NCI-H1436 treated with DMSO at 0.1 percent for 48 hours (cell line): ENCODE data around the gene ATP9B.

Experiments
- DNase-seq: peaks from one replicate; lab custom pipeline; 2025; lab: John Stamatoyannopoulos, UW

ATP9B gene

DNA sequence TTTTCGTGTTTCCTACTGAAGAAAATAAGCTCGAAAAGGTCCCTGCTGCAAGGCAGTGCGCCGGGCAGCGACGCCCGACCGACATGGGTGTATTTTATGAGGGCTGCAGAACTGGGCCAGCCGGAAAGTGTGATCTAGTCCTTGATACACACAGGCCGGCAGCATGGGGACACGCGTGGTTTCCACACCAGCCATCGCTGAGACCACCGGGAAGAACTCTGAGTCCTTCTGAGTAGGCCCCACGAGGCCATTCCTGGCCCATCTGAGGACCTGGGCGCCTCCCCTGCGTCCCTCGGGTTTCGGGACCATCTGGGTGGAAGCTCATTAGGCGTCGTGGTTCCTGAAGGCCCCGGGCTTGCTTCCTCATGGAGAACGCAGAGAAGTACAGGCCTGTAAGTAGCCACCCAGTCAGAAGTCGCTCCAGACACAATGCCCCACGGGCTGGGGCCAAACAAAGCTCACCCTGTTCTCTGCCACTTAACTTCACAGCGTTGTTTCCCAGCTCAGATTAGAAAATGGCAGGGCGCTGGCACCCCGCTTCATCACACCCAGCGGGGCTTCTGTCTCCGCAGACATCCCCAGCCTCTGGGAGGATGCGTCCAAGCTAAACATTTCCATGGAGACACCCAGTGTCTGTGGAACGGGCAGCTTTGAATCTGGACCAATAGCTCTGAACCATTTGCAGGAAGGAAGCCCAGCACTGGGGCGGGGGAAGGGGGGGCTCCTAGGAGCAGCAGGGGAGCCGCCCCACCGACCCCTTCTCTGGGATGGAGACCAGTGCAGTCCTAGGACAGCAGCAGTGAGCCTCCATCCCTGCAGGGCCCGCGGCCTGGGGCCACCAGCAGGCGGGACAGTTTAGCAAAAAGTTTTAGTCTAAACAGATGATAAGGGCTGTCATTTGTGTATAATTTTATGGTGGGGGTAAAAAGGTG, 328.9 kb downstream of the ATP9B start:
- no peak for DNase-seq

- DNase-seq = no peak
Measured at GRCh38 chr18:79399275-79400081, 330.3 kb downstream of the ATP9B start.

DNA sequence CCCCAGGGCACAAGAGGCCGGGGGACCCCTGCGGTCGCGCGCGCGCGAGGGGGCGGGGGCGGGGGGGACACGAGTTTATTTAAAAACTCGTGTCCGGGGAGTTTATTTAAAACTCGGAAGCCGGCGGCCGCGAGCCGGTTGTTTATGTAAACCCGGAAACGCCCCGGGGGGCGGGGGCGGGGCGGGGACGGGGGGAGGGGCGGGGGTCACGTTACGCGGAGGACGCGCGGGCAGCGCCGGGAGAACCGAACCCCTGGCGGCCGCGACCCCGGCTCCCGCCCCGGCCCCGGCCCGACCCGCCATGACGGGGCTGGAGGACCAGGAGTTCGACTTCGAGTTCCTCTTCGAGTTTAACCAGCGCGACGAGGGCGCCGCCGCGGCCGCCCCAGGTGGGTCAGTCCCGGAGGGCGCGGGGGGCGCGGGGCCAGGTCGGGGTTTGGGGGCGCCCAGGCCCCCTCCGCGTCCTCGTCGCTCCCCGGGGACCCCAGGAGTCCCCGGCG, 330.9 kb downstream of the ATP9B start:
- no peak for DNase-seq

DNA sequence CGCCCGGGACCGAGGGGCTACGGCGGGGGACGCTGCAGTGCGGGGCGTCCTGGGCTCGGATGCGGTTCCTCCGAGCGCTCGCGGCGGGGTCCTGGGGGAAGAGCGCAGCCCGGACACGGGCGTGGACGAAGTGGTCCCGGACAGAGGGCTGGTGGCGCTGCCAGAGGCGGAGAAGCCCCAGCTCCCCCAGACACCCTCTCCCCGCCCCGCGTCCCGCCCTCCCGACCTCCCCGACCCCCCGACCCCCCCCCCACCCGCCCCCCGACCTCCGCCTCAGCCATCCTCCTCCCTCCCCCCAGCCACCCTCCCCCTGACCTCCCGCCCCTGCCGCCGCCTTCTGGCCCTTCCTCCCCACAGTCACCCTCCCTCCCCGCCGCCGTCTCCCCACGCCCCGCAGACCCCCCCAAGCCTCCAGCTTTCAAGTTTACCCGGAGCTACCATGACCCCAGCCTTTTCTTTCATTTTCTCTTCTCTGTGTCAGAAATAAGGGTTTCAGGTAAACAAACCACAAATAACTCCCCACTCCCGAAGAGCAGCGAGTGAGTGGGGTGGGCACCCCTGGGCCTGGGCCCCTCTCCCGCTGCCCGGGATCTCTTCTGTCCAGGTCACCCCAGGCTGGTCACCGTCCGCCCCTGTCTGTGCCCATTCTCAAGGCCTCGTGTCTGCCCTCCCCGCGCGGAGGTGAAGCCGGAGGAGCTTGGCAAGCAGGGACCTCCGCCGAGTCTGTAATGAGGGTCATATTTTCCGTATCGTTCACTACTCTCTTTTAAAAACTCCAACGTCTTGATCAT, 331.6 kb downstream of the ATP9B start:
- DNase-seq = no peak

- DNase-seq = no peak
Measured at GRCh38 chr18:79401494-79402208, 332.5 kb downstream of the ATP9B start.

DNA sequence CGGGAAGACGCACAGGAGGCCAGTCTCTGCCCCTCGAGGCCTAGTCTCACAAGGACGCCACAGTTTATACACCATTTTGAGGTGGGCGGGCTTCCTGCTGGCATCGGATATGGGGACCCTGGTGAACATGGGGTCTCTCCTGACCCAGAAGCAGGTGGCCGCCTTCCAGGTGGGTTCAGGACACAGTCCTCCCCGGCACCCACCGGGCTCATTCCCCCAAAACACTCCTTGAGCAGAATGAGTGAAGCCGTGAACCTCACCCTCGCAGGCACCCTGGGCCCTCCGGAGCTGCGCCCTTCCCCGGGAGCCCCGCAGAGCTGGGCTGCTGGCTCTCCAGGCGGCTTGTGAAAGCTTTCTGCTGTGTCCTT, 333.0 kb downstream of the ATP9B start:
- DNase-seq = no peak

GRCh38 chr18:79402977-79403722, 334.0 kb downstream of the ATP9B start:
- no peak for DNase-seq

GRCh38 chr18:79403723-79404566, 334.8 kb downstream of the ATP9B start:
- no peak for DNase-seq

DNA sequence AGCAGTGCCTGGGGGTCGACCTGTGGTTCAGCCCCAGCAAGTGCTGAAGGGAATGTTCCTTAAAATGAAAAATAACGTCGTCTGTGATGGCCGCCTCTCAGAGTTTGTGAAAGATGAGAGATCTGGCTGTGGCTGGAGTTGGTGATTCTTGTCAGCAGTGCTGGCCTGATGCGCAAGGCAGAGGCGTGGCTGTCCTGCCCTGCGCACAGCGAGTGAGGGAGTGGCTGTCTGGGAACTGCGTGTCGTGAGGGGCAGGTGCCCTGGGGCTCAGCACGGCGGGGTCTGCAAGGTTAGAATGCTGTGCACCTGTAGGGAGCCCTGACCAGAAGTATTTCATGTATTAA, 335.3 kb downstream of the ATP9B start:
- DNase-seq = no peak

- no peak for DNase-seq
Measured at GRCh38 chr18:79405019-79405780, 336.0 kb downstream of the ATP9B start.

- no peak for DNase-seq
Measured at GRCh38 chr18:79405781-79406575, 336.8 kb downstream of the ATP9B start.

DNA sequence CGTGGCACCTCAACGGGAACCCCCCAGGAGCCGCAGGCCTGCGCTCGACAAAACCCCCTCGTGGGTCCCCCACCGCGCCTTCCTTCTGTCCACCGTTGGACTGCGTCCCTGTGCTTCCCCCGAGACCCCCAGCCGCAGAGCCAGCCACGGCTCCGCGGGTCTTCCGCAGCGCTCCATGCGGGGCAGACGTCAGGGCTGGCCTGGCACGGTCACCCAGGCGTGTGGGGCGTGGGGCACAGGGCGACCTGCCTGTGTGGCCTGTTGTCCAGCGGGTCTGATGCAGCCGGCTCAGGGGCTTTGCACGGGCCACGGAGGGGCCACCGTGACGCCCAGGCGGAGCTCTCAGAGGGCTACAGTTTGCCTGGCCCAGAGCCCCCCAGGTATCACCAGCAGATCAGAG, 337.5 kb downstream of the ATP9B start:
- no peak for DNase-seq

DNA sequence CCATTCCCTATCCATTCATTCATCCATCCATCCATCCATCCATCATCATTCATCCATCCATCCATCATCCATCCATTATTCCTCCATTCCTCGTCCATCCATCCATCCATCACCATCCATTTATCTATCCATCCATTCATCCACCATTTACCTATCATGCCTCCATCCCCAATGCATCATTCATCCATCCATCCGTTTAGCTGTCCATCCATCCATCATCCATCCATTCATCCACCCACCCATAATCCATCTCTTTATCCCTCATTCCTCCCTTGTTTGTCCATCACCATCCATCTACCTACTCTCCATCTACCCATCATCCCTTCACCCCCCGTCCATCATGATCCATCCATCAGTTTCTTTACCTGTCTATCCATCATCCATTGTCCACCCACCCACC, 340.1 kb downstream of the ATP9B start:
- DNase-seq = no peak

DNA sequence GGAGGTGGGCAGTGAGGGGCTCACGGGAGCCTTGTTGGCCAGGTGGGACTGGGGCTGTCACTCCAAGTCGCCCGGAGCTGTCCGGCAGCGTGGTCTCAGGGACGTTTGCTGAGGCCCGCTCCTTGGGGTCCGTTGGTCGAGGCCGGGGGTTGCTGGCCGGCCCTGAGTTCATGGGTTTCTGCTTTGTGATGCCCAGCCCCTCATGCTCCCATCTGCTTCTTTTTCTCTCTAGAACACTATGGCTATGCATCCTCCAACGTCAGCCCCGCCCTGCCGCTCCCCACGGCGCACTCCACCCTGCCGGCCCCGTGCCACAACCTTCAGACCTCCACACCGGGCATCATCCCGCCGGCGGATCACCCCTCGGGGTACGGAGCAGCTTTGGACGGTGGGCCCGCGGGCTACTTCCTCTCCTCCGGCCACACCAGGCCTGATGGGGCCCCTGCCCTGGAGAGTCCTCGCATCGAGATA, 341.0 kb downstream of the ATP9B start:
- DNase-seq = no peak

DNA sequence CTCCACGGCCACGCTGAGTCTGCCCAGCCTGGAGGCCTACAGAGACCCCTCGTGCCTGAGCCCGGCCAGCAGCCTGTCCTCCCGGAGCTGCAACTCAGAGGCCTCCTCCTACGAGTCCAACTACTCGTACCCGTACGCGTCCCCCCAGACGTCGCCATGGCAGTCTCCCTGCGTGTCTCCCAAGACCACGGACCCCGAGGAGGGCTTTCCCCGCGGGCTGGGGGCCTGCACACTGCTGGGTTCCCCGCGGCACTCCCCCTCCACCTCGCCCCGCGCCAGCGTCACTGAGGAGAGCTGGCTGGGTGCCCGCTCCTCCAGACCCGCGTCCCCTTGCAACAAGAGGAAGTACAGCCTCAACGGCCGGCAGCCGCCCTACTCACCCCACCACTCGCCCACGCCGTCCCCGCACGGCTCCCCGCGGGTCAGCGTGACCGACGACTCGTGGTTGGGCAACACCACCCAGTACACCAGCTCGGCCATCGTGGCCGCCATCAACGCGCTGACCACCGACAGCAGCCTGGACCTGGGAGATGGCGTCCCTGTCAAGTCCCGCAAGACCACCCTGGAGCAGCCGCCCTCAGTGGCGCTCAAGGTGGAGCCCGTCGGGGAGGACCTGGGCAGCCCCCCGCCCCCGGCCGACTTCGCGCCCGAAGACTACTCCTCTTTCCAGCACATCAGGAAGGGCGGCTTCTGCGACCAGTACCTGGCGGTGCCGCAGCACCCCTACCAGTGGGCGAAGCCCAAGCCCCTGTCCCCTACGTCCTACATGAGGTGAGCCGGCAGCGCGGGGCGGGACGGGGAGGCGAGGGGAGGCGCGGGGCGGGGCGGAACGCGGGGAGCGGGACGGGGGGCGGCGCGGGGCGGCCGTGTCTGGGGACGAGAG, 341.8 kb downstream of the ATP9B start:
- no peak for DNase-seq

- no peak for DNase-seq
Measured at GRCh38 chr18:79411614-79412526, 342.7 kb downstream of the ATP9B start.
